OCI-M2 (cell line): Measurements from ENCODE around the gene C6orf89.

Experiments
- DNase-seq: peaks from one replicate; lab custom pipeline; 2025; ENCODE audit not compliant: unreplicated experiment; lab: John Stamatoyannopoulos, UW

Gene C6orf89

GRCh38 chr6:36967301-36967700 lies 81.5 kb downstream of the C6orf89 start:
- no peak for DNase-seq

GRCh38 chr6:36967757-36968156 lies 82.0 kb downstream of the C6orf89 start:
- DNase-seq: no peak

GRCh38 chr6:36968266-36968977 lies 82.7 kb downstream of the C6orf89 start:
- DNase-seq: no peak

GRCh38 chr6:36969240-36969691 lies 83.5 kb downstream of the C6orf89 start:
- no peak for DNase-seq

DNA sequence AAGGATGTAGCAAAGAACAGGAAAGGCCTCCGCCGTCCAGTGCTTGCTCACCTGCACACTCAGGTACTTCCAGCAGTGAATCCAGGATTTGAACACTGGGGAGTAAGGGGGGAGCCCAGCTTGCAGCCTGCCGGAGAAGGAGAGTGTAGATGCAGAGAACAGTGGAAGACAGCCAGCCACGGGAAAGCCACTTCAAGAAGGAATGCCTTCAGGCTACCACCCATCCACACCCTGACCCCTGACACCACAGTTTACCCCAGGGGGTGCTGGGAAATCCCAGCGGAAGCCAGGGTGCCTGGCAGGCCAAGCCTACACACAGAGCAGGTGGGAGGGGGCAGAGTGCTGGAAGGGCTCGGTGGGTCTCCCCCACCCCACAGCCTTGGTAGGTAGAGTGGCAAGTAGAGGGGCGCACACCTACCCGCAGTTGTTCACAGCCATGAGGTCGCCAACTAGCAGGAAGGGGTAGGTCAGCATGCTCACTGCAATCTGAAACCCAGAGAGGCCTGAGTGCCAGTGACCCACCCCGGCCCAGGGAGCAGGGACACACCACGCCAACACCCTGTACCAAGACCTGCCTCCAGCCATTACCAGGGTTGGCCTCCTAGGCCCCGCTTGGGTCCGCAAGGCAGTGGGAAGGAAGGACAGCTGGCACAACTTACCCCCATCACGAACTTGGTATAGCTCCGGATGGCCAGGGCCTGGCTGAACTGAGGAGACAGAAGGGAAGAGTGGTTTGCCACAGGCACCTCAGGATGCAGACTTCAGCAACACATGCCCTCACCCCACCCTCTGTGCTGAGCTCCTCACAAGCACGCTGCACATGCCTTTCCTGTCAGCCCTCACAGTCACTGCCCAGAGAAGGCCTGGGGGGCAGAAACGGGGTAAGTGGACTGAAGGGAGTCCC lies 84.5 kb downstream of the C6orf89 start:
- DNase-seq: no peak

DNA sequence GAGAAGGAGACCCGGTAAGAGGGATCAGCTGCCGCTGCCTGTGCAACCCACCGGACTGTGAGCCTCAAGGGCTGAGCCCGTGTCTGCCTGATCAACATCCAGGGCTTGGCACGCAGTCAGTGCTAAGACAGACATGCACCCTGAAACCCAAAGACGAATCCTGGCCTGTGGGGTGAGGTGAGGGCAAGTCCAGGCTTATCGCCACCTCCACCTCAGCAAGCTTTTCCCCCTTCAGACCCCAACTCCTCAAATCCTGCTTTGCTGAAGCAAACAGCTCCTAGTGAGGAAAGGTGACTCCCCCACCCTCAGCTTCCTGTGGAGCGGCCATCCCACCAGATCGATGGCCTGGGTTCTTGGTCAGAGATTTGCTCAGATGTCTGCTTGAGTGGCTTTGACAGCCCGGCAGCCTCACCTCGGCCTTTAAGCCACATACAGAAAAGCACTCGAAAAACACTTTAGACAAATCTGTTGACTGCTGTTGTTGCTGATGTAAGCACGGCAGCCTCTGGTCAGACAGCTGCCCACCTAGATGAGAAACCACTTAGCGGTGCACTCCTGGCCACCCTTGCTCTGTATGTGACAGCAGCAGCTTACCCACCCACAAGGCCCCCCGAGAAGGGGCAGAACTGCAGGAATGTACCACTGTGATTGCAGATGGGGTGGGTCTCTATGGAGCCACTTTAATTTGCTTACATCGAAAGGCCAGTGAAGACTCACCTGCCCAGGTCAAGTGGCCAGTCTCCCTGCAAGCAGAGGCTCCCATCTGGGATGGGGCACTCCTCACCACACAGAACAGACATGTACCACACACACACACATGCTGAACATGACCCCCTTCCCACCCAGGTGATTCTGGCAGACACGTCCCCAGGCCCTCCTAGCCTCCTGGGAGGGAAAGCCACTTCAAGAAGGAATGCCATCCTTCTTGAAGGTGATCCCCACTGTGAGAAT lies 85.4 kb downstream of the C6orf89 start:
- DNase-seq: no peak

GRCh38 chr6:36971921-36972673 lies 86.3 kb downstream of the C6orf89 start:
- DNase-seq: no peak

- DNase-seq: no peak
Measured at GRCh38 chr6:36973190-36973589, 87.4 kb downstream of the C6orf89 start.

DNA sequence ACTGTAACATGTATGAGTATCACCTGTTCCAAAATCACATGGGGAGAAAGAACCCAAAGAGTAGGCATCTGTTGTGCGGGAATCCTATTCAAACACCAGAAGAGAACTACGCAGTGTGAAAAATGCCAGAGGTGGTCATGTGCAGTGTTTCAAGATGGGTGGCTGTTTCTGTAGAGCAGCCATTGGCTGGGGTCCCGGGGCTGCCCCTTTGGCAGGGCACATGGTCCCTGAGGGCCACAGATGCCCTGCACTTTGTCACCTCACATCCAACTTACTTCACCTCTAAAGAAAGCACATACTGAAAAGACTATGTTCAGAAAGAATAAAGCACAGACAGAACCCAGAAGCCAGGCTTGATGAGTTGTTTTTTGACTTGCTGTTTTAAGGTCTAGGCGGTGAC lies 87.9 kb downstream of the C6orf89 start:
- DNase-seq: no peak

- DNase-seq: no peak
Measured at GRCh38 chr6:36975231-36976006, 89.7 kb downstream of the C6orf89 start.

- no peak for DNase-seq
Measured at GRCh38 chr6:36976007-36976264, 90.2 kb downstream of the C6orf89 start.

DNA sequence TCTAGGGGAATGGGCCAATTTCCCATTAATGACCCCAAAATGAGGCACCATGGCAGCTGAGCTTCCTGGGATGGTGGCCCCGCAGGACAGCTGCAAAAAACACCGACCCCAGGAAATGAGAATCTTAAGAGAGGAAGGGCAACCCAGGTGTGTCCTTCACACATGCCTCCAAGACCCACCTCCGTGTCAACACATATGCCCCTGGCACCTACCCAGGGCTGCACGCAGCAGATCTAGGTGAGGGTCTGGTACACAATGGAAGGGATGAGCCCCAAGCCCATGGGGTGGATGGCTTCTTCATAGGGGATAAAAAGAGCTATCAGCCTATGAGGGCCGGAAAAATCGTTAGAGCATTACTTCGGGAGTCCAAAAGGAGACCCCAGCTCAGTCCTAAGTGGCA lies 90.8 kb downstream of the C6orf89 start:
- no peak for DNase-seq

DNA sequence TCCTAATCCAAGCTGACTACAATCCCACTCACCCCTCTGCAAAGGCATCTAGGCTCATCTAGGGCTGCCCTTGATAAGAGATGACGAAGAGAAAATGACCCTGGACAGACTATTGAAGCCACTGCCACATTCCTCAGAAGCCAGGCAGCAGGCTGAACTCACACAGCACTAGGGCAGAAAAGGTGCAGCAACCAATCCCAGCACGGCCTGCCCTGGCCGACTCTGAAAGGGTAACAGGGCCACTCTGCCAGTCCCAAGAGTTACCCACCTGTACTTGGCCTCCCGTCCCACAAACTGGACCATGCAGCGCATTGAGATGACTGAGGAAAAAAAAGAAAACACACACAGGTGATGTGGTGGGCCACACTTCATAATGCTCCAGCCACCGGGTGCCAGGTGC lies 91.2 kb downstream of the C6orf89 start:
- no peak for DNase-seq

GRCh38 chr6:36977470-36977941 lies 91.8 kb downstream of the C6orf89 start:
- DNase-seq: no peak
